ENCODE data around the gene HAGH. TPM values are rescaled to one million over a fixed set of nuclear protein-coding genes. Genes with fewer than 3 reads are reported as not detected.

The HAGH gene
- total RNA-seq, 1 donor from 2014 or later: 87.3 TPM

GRCh38 chr16:1791256-1791942 is 35.2 kb downstream of the HAGH start:
- no peak overlapping the region for H3K4me3 ChIP-seq (ENCODE audit: low read depth, low read length)
- no peak for DNase-seq (ENCODE audit: low read depth)
- no peak for TF ChIP-seq CTCF (conservative IDR thresholded peaks at IDR 0.05; ENCODE audit: low read depth, low read length)

DNA sequence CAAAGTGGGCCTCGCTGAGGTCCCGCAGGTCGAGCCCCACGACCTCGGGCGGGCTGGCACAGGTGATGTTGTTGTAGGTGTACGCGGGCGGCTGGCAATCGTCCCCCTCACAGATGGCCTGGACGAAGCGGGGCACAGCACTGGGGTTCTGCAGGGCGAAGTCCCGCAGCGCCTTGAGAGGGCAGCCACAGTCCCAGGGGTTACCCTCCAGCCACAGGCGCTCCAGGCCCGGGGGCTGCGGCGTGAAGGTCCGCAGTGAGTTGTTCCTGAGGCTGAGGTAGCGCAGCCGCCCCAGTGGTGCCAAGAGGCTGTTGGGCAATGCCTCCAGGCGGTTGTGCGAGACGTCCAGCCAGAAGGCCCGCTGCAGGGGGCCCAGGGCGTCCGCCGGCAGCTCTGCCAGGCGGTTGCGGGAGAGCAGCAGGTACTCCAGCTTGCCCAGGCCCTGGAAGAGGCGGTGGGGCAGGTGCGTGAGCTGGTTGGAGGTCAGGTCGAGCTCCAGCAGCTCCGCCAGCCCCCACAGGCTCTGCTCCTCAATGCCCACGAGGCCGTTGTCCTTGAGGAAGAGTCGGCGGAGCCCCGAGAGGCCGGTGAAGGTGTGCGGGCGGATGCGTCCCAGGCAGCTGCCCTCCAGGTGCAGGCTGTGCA is 35.9 kb downstream of the HAGH start:
- H3K4me3 ChIP-seq (ENCODE audit: low read depth, low read length): no peak overlapping the region
- no peak for TF ChIP-seq CTCF (conservative IDR thresholded peaks at IDR 0.05; ENCODE audit: low read depth, low read length)
- DNase-seq (ENCODE audit: low read depth): no peak

- TF ChIP-seq CTCF (conservative IDR thresholded peaks at IDR 0.05; ENCODE audit: low read depth, low read length): no peak
- no peak for DNase-seq (ENCODE audit: low read depth)
- no peak overlapping the region for H3K4me3 ChIP-seq (ENCODE audit: low read depth, low read length)
Measured at GRCh38 chr16:1790261-1790610, 36.4 kb downstream of the HAGH start.

DNA sequence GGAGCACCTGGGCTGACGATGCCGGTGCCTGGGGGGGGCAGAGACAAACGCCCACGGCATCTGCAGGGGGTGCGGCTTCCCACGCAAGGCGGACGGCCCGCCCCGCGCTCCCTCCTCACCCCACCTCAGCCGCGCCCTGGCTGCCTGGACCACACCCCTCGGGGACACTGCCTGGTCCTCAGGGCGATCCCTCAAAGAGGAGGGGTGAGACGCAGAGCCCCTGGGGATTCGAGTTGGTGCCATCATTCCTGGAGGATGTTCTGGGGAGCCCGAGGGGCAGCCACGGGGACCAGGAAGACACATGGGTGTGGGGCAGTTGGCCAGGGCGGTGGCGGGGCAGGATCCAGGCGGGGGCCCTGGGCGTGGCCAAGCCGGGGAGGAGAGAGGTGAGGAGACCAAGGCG is 37.0 kb downstream of the HAGH start:
- DNase-seq (ENCODE audit: low read depth): no peak
- no peak for TF ChIP-seq CTCF (conservative IDR thresholded peaks at IDR 0.05; ENCODE audit: low read depth, low read length)
- no peak overlapping the region for H3K4me3 ChIP-seq (ENCODE audit: low read depth, low read length)

- DNase-seq (ENCODE audit: low read depth): no peak
- H3K4me3 ChIP-seq (ENCODE audit: low read depth, low read length): no peak overlapping the region
- no peak for TF ChIP-seq CTCF (conservative IDR thresholded peaks at IDR 0.05; ENCODE audit: low read depth, low read length)
Measured at GRCh38 chr16:1788708-1789100, 37.9 kb downstream of the HAGH start.

- no peak overlapping the region for H3K4me3 ChIP-seq (ENCODE audit: low read depth, low read length)
- no peak for DNase-seq (ENCODE audit: low read depth)
- no peak for TF ChIP-seq CTCF (conservative IDR thresholded peaks at IDR 0.05; ENCODE audit: low read depth, low read length)
Measured at GRCh38 chr16:1788095-1788707, 38.4 kb downstream of the HAGH start.
